Gastrocnemius medialis (tissue), 4 donors: ENCODE measurements around the gene PLCD1.

Experiments used
- CTCF ChIP-seq, 5 experiments: fragments of 450-650 bp in 3 of 5; fragments of 200-600 bp in 2 of 5; sonication (generic) in 2 of 5; IDR thresholded peaks in 4 of 5; conservative IDR thresholded peaks in 1 of 5; 1 replicate in 4 of 5; 2 replicates in 1 of 5; pipeline ENCODE4 v1.5.1; 2016 to 2019; ENCODE audit warnings: antibody characterized with exemption in 5 of 5, mild to moderate bottlenecking in 3 of 5, moderate library complexity in 3 of 5
- POLR2A ChIP-seq, 2 donors: fragments of 450-650 bp; IDR thresholded peaks; one replicate each; pipeline ENCODE4 v1.6.1; 2017; ENCODE audit warnings: antibody characterized with exemption in 2 of 2, mild to moderate bottlenecking in 2 of 2, moderate library complexity in 2 of 2

GRCh38 chr3:37970802-37971201, 58.6 kb downstream of the PLCD1 start:
- TF ChIP-seq CTCF (IDR thresholded peaks at IDR 0.05 in 4 of 5, conservative IDR thresholded peaks at IDR 0.05 in 1 of 5) (no peak), POLR2A (IDR thresholded peaks at IDR 0.05) (no peak)
